ENCODE data around the gene AKAP5.

The AKAP5 gene

DNA sequence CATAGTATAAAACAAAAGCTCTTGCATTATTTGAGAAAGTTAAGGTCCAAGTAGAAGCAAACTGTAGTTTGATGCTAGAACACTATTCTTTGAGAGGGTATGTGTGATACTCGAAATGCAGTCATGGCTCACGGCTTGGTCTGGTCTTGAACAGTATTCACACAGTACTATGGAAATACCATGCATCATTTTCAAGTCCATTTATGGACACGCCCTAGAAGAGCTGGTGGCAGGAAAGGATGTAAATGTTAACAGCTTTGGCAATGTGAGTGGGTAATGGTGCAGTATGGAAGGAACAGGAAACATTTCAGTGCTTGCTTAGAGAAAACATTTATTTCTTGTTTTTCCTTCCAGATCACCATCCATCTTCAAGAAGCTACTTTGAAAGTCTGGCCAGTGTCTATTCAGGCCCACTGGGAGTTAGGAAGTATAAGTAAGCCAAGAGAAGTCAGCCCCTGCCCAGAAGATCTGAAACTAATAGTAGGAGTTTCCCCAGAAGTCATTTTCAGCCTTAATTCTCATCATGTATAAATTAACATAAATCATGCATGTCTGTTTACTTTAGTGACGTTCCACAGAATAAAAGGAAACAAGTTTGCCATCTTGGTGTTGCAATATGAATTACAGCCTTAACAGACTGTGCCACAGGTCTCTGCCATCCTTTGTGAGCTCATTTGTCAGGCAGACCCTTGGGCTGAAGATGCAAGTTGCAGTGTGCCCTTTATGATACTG, 5.7 kb upstream of the AKAP5 start:
- H3K9me3 ChIP-seq = no peaks in the 10 kb centered on the region
- H3K9ac ChIP-seq = no peak overlapping the region
- no peaks in the 10 kb centered on the region for H3K27me3 ChIP-seq
- peaks cover 67% of the 10 kb centered on the region for H3K36me3 ChIP-seq
- peaks cover 9% of the 10 kb centered on the region for H4K20me1 ChIP-seq
- H3K27ac ChIP-seq = no peak overlapping the region
- peaks cover 20% of the 10 kb centered on the region for H3K4me1 ChIP-seq
- no peak overlapping the region for H3K4me3 ChIP-seq
- no peak for TF ChIP-seq Cebpa-rat (IDR thresholded peaks at IDR 0.05)
- no peak overlapping the region for H3K4me2 ChIP-seq

DNA sequence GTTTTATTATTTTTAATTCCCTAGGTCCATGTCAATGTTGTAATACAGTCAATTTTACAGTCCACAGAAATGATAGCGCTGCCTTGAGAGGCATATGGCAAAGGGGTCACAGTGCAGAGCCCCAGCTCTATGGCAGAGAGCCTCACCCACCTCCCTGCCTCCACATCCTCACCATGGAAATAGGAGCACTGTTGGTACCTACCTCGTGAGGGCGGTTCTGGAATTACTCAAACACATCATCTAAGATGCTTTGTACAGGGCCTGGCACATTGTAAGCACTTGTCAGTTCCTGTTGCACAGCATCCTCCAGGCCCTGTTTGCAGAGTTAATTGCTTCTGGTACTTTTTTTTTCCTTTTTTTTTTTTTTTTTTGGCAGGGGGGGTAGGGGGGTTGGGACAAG, 4.1 kb upstream of the AKAP5 start:
- Histone ChIP-seq H3K4me1 (peaks cover 30% of the 10 kb centered on the region), H3K4me2 (no peak overlapping the region), H3K9ac (no peak overlapping the region), H3K9me3 (no peaks in the 10 kb centered on the region), H3K27me3 (peaks cover 6% of the 10 kb centered on the region; the same call in 1 of the 2 replicates), H3K4me3 (no peak overlapping the region), H3K36me3 (peaks cover 50% of the 10 kb centered on the region), H4K20me1 (peaks cover 20% of the 10 kb centered on the region), H3K27ac (no peak overlapping the region)
- TF ChIP-seq Cebpa-rat (IDR thresholded peaks at IDR 0.05) = no peak

DNA sequence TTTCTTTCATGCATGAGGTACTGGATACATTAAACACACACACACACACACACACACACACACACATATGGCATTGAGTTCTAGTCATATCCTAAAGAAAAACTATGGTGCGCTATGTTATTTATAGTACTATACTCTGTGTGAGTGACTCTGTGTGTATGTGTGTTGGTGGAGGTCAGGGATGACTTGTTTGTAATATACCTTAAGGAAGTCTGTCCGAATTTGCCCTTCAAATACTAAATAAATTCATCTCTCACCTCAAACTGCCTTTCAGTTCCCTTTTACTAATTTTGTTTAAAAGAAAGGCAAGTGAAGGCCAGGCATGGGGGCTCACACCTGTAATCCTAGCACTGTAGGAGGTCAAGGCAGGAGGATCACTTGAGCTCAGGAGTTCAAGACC, 2.1 kb upstream of the AKAP5 start:
- no peak overlapping the region for H3K4me2 ChIP-seq
- no peak overlapping the region for H3K9ac ChIP-seq
- H3K4me3 ChIP-seq = no peak overlapping the region
- no peak overlapping the region for H3K27ac ChIP-seq
- H3K36me3 ChIP-seq = peaks cover 39% of the 10 kb centered on the region
- peaks cover 6% of the 10 kb centered on the region; the same call in 1 of the 2 replicates for H3K27me3 ChIP-seq
- no peak for TF ChIP-seq Cebpa-rat (IDR thresholded peaks at IDR 0.05)
- H3K9me3 ChIP-seq = no peaks in the 10 kb centered on the region
- peaks cover 22% of the 10 kb centered on the region for H3K4me1 ChIP-seq
- peaks cover 37% of the 10 kb centered on the region for H4K20me1 ChIP-seq

DNA sequence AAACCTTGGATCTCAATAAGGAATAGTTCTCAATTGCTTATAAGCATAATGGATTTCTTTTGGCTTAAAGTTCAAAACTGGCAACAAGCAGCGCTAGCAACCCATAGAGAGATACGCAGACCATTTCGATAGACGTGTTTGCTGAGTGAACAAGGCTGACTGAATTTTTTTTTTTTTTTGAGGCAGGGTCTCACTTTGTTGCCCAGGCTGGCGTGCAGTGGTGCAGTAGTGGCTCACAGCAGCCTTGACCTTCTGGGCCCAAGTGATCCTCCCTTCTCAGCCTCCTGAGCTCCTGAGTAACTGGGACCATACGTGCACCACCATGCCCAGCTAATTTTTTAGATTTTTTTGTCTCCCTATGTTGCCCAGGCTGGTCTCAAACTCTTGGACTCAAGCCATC, 1.4 kb upstream of the AKAP5 start:
- Histone ChIP-seq H4K20me1 (peaks cover 44% of the 10 kb centered on the region), H3K36me3 (peaks cover 32% of the 10 kb centered on the region), H3K27ac (no peak overlapping the region), H3K4me2 (peak overlapping the region; percentile 86; the same call in 1 of the 2 replicates), H3K9me3 (no peaks in the 10 kb centered on the region), H3K4me1 (peaks cover 15% of the 10 kb centered on the region), H3K27me3 (peaks cover 6% of the 10 kb centered on the region; the same call in 1 of the 2 replicates), H3K4me3 (no peak overlapping the region), H3K9ac (no peak overlapping the region)
- no peak for TF ChIP-seq Cebpa-rat (IDR thresholded peaks at IDR 0.05)

DNA sequence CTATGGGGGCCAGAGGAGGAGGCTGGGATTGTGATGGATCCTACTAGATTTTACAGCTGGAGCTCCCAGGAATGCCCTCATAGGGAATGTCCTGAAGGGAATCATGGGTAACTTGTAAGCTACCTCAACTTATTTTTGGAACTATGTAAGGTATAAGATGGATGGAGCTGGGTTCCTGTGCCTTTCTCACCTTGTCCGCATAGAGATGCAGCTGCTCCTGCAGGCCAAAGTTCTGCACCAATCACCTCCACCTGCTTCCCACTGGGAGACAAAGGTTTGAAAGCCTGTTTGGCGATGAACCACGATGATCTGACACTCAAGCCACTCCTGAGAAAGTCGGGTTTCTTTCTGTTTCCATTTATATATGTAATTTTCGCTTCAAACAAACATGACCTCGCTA, 648 bp upstream of the AKAP5 start:
- Histone ChIP-seq H3K9ac (peak overlapping the region; percentile 57; the same call in 1 of the 2 replicates), H3K4me2 (peak overlapping the region; percentile 86), H4K20me1 (peaks cover 47% of the 10 kb centered on the region), H3K9me3 (no peaks in the 10 kb centered on the region), H3K4me3 (peak overlapping the region; percentile 66), H3K27ac (no peak overlapping the region), H3K27me3 (peaks cover 6% of the 10 kb centered on the region; the same call in 1 of the 2 replicates), H3K4me1 (peaks cover 14% of the 10 kb centered on the region), H3K36me3 (peaks cover 24% of the 10 kb centered on the region)
- no peak for TF ChIP-seq Cebpa-rat (IDR thresholded peaks at IDR 0.05)

DNA sequence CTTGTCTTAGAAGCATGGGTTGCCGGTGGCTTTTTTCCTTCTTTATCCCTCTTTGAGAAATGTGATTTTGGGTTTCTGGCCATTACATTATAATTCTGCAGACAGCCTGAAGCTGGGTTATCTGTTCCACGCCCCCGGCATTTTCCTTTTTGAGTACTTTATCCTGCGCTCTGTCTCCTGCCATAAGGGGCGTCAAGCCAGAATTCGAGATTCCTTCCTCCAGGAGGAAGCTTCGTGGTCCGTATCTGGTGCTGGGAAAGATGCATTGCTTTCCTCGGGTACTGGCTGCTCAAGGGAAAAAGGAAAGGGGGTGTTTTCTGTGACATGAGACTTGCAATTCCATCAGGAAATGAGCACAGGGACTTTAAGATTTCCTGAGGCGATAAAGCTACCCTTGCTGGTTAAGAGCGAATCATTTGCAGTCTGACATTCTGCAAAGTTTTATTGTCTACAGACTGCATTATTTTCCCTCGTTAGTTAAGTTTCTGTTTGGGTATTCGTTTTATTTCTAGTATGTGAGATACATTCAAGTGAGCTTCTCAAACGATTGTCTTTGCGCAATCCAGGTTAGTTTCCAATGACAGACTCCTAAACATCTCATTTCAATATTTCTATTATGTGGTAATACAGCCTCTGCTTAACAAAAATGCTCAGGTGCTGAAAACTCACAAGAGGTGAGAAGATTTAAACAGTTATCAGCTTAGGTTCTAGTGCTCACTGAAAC, 694 bp downstream of the AKAP5 start:
- Histone ChIP-seq H3K4me3 (peak overlapping the region; percentile 66), H3K9me3 (no peaks in the 10 kb centered on the region), H3K36me3 (peaks cover 11% of the 10 kb centered on the region), H3K27me3 (peaks cover 6% of the 10 kb centered on the region; the same call in 1 of the 2 replicates), H4K20me1 (peaks cover 47% of the 10 kb centered on the region), H3K4me2 (peak overlapping the region; percentile 86), H3K4me1 (peaks cover 14% of the 10 kb centered on the region), H3K27ac (no peak overlapping the region), H3K9ac (peak overlapping the region; percentile 57)
- no peak for TF ChIP-seq Cebpa-rat (IDR thresholded peaks at IDR 0.05)

DNA sequence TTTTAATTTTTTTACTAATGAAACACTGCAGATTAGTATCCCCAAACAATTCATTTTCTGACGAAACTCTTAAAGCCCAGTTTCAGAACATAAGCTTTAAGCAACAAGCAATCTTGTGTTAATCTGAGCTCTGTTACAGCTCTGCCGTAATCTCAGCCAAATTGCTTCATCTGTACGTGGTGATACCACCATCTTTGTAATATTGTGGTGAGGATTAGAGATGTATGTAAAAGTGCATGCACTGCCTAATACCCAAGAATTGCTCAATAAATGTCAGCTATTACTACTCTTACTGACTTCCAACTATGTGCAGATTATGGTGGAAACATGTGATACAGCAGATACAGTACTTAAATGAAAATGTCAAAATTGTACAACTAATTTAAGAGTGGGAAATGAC, 1.8 kb downstream of the AKAP5 start:
- Histone ChIP-seq H3K27me3 (peaks cover 6% of the 10 kb centered on the region; the same call in 1 of the 2 replicates), H4K20me1 (peaks cover 47% of the 10 kb centered on the region), H3K27ac (no peak overlapping the region), H3K4me1 (peaks cover 14% of the 10 kb centered on the region), H3K4me3 (no peak overlapping the region), H3K4me2 (no peak overlapping the region), H3K9me3 (no peaks in the 10 kb centered on the region), H3K9ac (no peak overlapping the region), H3K36me3 (peaks cover 6% of the 10 kb centered on the region; the same call in 1 of the 2 replicates)
- TF ChIP-seq Cebpa-rat (IDR thresholded peaks at IDR 0.05) = no peak

DNA sequence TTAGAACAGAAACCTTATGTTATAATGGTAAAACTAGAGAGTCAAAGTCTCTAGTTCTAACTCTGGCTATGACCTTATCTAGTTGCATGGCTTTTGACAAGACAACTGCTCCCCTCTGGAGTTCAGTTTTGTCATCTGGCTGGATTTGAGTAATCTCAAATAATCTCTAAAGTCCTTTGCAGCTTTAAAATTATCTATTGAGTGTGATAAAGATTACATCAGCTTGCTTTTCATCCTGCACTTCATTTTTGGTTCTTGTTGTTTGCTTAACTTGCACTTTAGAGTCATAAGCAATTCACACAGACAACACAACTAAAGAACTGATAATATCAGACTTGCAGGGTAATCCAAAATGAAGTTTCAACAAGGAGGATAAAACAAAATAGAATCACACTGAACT, 2.3 kb downstream of the AKAP5 start:
- no peak overlapping the region for H3K4me3 ChIP-seq
- peaks cover 2% of the 10 kb centered on the region; the same call in 1 of the 2 replicates for H3K36me3 ChIP-seq
- no peaks in the 10 kb centered on the region for H3K9me3 ChIP-seq
- H3K27me3 ChIP-seq = peaks cover 6% of the 10 kb centered on the region; the same call in 1 of the 2 replicates
- no peak overlapping the region for H3K4me2 ChIP-seq
- no peak overlapping the region for H3K27ac ChIP-seq
- no peak overlapping the region for H3K9ac ChIP-seq
- TF ChIP-seq Cebpa-rat (IDR thresholded peaks at IDR 0.05) = no peak
- H3K4me1 ChIP-seq = peaks cover 14% of the 10 kb centered on the region
- H4K20me1 ChIP-seq = peaks cover 47% of the 10 kb centered on the region

DNA sequence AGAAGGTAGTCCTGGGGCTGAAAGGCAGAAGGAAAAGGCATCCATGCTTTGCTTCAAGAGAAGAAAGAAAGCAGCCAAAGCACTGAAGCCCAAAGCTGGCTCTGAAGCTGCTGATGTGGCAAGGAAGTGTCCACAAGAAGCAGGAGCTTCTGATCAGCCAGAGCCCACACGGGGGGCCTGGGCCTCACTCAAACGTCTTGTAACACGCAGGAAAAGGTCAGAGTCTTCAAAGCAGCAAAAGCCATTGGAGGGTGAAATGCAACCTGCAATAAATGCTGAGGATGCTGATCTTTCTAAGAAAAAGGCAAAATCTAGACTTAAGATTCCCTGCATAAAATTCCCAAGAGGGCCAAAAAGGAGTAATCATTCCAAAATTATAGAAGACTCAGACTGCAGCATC, 3.2 kb downstream of the AKAP5 start:
- no peak for TF ChIP-seq Cebpa-rat (IDR thresholded peaks at IDR 0.05)
- H3K27me3 ChIP-seq = peaks cover 6% of the 10 kb centered on the region; the same call in 1 of the 2 replicates
- no peak overlapping the region for H3K27ac ChIP-seq
- no peak overlapping the region for H3K9ac ChIP-seq
- H4K20me1 ChIP-seq = peaks cover 47% of the 10 kb centered on the region
- H3K4me2 ChIP-seq = no peak overlapping the region
- H3K4me3 ChIP-seq = no peak overlapping the region
- no peaks in the 10 kb centered on the region for H3K36me3 ChIP-seq
- peaks cover 14% of the 10 kb centered on the region for H3K4me1 ChIP-seq
- H3K9me3 ChIP-seq = no peaks in the 10 kb centered on the region

DNA sequence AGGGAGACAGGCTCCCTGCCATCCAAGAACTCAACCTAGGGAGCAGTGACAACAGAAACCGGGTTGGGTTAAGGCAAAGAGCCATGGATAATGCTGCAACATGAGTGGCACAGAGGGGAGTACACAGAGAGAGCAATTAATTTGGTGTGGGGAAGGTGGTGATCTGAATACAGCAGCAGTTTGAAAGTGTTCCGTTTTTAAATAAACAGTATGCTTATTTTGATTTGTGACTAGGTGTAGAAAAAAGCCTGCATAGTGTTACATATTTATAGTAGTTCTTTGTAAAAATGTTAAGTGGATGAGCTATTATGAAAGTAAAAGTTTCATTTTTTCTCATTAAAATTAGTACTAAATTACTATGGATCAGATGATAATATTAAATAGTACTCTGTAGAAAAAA, 8.7 kb downstream of the AKAP5 start:
- no peak overlapping the region for H3K9ac ChIP-seq
- H3K36me3 ChIP-seq = peaks cover 9% of the 10 kb centered on the region; the same call in 1 of the 2 replicates
- H3K27ac ChIP-seq = no peak overlapping the region
- TF ChIP-seq Cebpa-rat (IDR thresholded peaks at IDR 0.05) = no peak
- no peaks in the 10 kb centered on the region for H3K4me1 ChIP-seq
- H4K20me1 ChIP-seq = peaks cover under 1% of the 10 kb centered on the region; the same call in 1 of the 2 replicates
- no peak overlapping the region for H3K4me2 ChIP-seq
- no peak overlapping the region for H3K4me3 ChIP-seq
- H3K9me3 ChIP-seq = no peaks in the 10 kb centered on the region
- H3K27me3 ChIP-seq = no peaks in the 10 kb centered on the region
